ENCODE data around the gene TRIM44.

Gene TRIM44

DNA sequence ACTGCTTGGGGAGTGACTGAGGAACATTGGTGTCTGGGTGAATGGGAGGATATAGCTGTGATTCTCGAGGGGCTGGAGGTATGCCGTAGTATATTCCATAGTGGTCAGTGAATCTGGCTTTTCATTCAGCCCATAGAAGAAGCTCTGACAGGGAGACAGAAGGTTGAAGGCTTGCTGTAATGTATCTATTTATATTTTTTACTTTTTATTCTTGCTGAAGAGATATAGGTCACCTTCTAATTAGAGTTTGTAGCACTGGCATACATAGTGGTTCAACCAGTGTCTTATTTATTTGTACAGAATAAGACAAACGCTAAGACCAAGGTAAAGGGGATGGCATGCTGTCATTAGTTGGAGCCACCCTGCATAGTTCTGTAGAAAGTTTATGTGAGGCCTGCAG is 10.0 kb downstream of the TRIM44 start:
- Histone ChIP-seq H3K9me3 (ENCODE audit: control insufficient read depth, insufficient read depth, low read length) (no peaks in the 10 kb centered on the region), H3K9ac (ENCODE audit: low read depth, low read length) (no peak overlapping the region), H3K4me1 (ENCODE audit: control insufficient read depth, insufficient read depth, low read length) (0 out of 2 replicates have a peak, but pooled peaks cover 5% of the 10 kb centered on the region), H3K27ac (ENCODE audit: low read depth, low read length) (no peak overlapping the region), H3K4me3 (ENCODE audit: low read depth, low read length) (no peak overlapping the region), H3K27me3 (ENCODE audit: control insufficient read depth, insufficient read depth, low read length) (no peaks in the 10 kb centered on the region), H3K36me3 (ENCODE audit: control insufficient read depth, insufficient read depth, low read length) (no peaks in the 10 kb centered on the region)

DNA sequence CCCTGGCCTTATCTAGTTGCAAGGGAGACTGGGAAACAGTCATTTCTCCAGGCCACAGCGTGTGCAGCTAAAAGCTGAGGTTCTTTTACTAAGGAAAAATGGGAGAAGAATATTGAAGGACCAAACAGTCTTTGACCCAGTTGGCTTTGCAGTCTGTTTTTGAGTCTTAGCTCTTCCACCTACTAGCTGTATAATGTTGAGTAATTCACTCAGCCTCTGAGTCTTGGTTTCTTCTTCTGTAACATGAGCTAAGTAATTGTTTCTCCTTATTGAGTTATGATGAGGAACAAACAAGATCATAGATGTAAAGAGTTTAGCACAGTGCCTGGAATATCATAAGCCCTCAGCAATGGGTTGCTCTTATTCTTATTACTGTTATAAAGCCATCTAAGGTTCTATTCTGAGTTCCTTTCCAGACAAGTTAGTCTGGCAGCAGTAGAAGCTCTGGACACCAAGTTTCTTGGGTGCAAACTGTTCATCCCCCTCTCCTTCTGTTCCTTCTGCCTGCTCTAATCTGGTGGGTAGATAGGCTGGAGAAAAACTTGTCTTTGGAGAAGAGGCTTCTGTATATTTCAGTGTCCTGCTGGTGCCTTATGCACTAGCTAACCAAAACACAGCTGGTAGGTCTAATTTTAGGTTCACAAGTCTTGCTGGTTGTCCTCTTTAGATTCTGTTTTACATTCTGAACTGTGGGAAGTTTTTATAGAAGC is 13.5 kb downstream of the TRIM44 start:
- H3K36me3 ChIP-seq (ENCODE audit: control insufficient read depth, insufficient read depth, low read length): no peaks in the 10 kb centered on the region
- H3K27me3 ChIP-seq (ENCODE audit: control insufficient read depth, insufficient read depth, low read length): no peaks in the 10 kb centered on the region
- no peak overlapping the region for H3K27ac ChIP-seq (ENCODE audit: low read depth, low read length)
- H3K4me3 ChIP-seq (ENCODE audit: low read depth, low read length): no peak overlapping the region
- H3K9me3 ChIP-seq (ENCODE audit: control insufficient read depth, insufficient read depth, low read length): no peaks in the 10 kb centered on the region
- 0 out of 2 replicates have a peak, but pooled peaks cover 5% of the 10 kb centered on the region for H3K4me1 ChIP-seq (ENCODE audit: control insufficient read depth, insufficient read depth, low read length)
- H3K9ac ChIP-seq (ENCODE audit: low read depth, low read length): no peak overlapping the region

DNA sequence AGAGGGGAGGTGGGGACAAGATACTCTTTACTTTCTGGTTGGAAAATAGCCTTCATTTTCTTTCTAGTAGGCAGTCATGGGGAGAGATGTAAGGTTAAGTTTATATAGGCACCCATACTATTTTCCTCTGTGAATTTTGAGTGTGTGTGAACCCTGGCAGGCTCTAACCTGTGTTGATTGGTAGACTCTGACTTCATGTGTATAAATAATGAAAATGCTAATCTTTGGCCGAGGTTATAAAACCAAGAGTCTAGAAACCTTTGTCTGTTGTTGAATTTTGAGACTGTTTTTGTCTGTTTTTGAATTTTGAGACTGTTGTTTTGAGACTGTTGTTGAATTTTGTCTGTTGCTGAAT is 14.0 kb downstream of the TRIM44 start:
- Histone ChIP-seq H3K9me3 (ENCODE audit: control insufficient read depth, insufficient read depth, low read length) (no peaks in the 10 kb centered on the region), H3K27me3 (ENCODE audit: control insufficient read depth, insufficient read depth, low read length) (no peaks in the 10 kb centered on the region), H3K9ac (ENCODE audit: low read depth, low read length) (no peak overlapping the region), H3K27ac (ENCODE audit: low read depth, low read length) (no peak overlapping the region), H3K4me1 (ENCODE audit: control insufficient read depth, insufficient read depth, low read length) (0 out of 2 replicates have a peak, but pooled peaks cover 5% of the 10 kb centered on the region), H3K36me3 (ENCODE audit: control insufficient read depth, insufficient read depth, low read length) (no peaks in the 10 kb centered on the region), H3K4me3 (ENCODE audit: low read depth, low read length) (no peak overlapping the region)

DNA sequence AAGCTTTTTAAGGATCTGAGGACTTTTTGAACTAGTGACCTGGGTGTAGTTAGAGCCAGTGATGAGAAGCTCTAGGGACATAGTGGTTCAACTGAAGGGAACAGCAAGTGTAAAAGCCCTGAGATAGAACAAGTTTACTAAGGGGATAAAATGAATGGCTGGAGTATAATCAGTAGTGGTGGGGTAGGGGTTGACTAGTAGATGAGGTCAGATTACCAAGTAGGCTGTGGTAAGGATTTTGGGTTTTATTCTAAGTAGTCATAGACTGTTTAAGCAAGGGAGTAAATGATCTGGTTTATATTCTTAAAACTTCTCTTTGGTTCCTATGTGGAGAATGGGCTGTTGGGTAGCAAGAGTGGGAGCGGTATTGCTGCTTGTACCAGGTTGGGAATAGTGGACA is 15.3 kb downstream of the TRIM44 start:
- H3K27ac ChIP-seq (ENCODE audit: low read depth, low read length): no peak overlapping the region
- 0 out of 2 replicates have a peak, but pooled peaks cover 8% of the 10 kb centered on the region for H3K4me1 ChIP-seq (ENCODE audit: control insufficient read depth, insufficient read depth, low read length)
- H3K36me3 ChIP-seq (ENCODE audit: control insufficient read depth, insufficient read depth, low read length): no peaks in the 10 kb centered on the region
- H3K4me3 ChIP-seq (ENCODE audit: low read depth, low read length): no peak overlapping the region
- H3K9me3 ChIP-seq (ENCODE audit: control insufficient read depth, insufficient read depth, low read length): no peaks in the 10 kb centered on the region
- no peak overlapping the region for H3K9ac ChIP-seq (ENCODE audit: low read depth, low read length)
- H3K27me3 ChIP-seq (ENCODE audit: control insufficient read depth, insufficient read depth, low read length): no peaks in the 10 kb centered on the region

DNA sequence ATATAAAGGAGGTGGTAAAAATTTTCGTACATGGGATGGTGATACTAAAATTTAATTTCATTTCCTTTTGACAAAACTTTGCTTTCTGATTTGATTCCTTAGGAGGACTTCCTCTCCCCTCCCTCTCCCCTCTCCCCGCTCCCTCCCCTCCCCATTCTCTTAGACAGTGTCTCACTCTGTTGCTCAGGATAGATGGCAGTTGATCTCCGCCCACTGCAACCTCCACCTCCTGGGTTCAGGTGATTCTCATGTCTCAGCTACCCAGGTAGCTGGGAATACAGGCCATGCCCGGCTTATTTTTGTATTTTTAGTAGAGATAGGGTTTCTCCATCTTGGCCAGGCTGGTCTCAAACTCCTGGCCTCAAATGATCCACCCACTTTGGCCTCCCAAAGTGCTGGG is 15.9 kb downstream of the TRIM44 start:
- Histone ChIP-seq H3K4me1 (ENCODE audit: control insufficient read depth, insufficient read depth, low read length) (0 out of 2 replicates have a peak, but pooled peaks cover 10% of the 10 kb centered on the region), H3K27ac (ENCODE audit: low read depth, low read length) (no peak overlapping the region)

DNA sequence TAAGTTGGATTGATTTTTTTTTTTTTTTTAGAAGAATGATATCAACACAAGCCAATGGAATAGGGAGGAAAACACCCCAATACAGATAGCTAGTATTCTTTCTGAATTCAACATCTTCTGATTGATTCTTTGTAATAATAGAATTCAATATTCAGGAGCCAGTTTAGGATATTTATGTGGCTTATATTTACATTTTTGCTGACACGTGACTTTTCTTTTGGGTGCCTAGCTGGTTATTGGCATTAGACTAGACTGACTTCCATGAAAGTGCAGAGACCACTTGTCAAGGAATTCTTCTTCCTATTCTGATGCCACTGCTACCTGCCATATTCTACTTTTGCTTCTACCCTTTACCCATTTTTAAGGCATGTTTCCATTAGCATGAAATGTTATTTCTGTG is 16.4 kb downstream of the TRIM44 start:
- no peaks in the 10 kb centered on the region for H3K27me3 ChIP-seq (ENCODE audit: control insufficient read depth, insufficient read depth, low read length)
- H3K9me3 ChIP-seq (ENCODE audit: control insufficient read depth, insufficient read depth, low read length): no peaks in the 10 kb centered on the region
- 0 out of 2 replicates have a peak, but pooled peaks cover 10% of the 10 kb centered on the region for H3K4me1 ChIP-seq (ENCODE audit: control insufficient read depth, insufficient read depth, low read length)
- no peak overlapping the region for H3K27ac ChIP-seq (ENCODE audit: low read depth, low read length)
- H3K4me3 ChIP-seq (ENCODE audit: low read depth, low read length): no peak overlapping the region
- H3K9ac ChIP-seq (ENCODE audit: low read depth, low read length): no peak overlapping the region
- no peaks in the 10 kb centered on the region for H3K36me3 ChIP-seq (ENCODE audit: control insufficient read depth, insufficient read depth, low read length)

More for the DNA sequence above, 15.9 kb downstream of the TRIM44 start:
- H3K9me3 ChIP-seq (ENCODE audit: control insufficient read depth, insufficient read depth, low read length): no peaks in the 10 kb centered on the region
- no peak overlapping the region for H3K4me3 ChIP-seq (ENCODE audit: low read depth, low read length)
- H3K27me3 ChIP-seq (ENCODE audit: control insufficient read depth, insufficient read depth, low read length): no peaks in the 10 kb centered on the region
- no peaks in the 10 kb centered on the region for H3K36me3 ChIP-seq (ENCODE audit: control insufficient read depth, insufficient read depth, low read length)
- no peak overlapping the region for H3K9ac ChIP-seq (ENCODE audit: low read depth, low read length)

DNA sequence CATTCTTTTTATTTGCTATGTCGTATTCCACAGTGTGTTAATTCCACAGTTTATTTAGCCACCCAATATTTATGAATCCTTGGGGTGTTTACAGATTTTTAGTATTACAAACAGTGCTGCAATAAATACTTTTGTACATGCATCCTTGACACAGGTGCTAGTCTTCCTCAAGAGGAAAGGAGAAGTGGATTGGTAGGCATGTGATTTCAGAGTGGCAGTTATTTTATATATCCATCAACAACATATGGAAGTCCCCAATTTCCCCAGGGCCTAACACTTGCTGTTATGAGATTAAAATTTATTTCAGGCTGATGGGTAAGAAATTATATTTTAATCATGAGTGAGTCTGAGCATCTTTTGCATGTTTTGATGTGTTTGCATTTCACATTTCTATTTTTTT is 17.9 kb downstream of the TRIM44 start:
- Histone ChIP-seq H3K9ac (ENCODE audit: low read depth, low read length) (no peak overlapping the region), H3K27ac (ENCODE audit: low read depth, low read length) (no peak overlapping the region), H3K27me3 (ENCODE audit: control insufficient read depth, insufficient read depth, low read length) (no peaks in the 10 kb centered on the region), H3K36me3 (ENCODE audit: control insufficient read depth, insufficient read depth, low read length) (peaks cover 3% of the 10 kb centered on the region; the same call in 1 of the 2 replicates), H3K4me3 (ENCODE audit: low read depth, low read length) (no peak overlapping the region), H3K9me3 (ENCODE audit: control insufficient read depth, insufficient read depth, low read length) (no peaks in the 10 kb centered on the region), H3K4me1 (ENCODE audit: control insufficient read depth, insufficient read depth, low read length) (0 out of 2 replicates have a peak, but pooled peaks cover 10% of the 10 kb centered on the region)

DNA sequence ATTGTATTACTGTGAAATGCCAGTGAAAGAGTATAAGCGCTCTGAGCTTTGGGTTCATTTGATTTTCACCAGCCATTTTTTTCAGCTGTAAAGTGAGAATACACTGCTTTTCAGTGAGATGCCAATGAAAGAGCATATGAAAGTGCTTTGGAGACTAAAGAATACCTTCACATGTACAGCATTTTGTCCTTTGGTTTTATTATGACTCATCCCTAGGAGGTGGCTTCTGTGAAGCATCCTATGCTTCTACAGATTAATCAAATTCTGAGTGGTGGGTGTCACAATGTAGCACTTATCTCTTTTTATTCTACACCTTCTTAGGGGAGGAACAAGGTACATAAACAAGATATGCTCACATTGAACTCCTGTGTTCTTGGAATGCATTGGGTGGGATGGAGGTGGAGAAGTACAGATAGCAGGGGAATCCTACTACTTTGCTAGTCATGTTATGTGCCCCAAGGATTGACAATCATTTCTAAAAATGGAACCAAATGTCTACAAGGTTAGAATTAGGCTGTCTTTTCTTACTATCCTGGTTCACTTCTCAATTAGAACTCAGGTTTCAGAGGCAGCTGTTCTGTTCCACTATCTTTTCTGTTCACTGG is 18.7 kb downstream of the TRIM44 start:
- no peak overlapping the region for H3K9ac ChIP-seq (ENCODE audit: low read depth, low read length)
- 0 out of 2 replicates have a peak, but pooled peaks cover 10% of the 10 kb centered on the region for H3K4me1 ChIP-seq (ENCODE audit: control insufficient read depth, insufficient read depth, low read length)
- no peak overlapping the region for H3K27ac ChIP-seq (ENCODE audit: low read depth, low read length)
- H3K9me3 ChIP-seq (ENCODE audit: control insufficient read depth, insufficient read depth, low read length): no peaks in the 10 kb centered on the region
- no peak overlapping the region for H3K4me3 ChIP-seq (ENCODE audit: low read depth, low read length)
- peaks cover 3% of the 10 kb centered on the region; the same call in 1 of the 2 replicates for H3K36me3 ChIP-seq (ENCODE audit: control insufficient read depth, insufficient read depth, low read length)
- no peaks in the 10 kb centered on the region for H3K27me3 ChIP-seq (ENCODE audit: control insufficient read depth, insufficient read depth, low read length)

DNA sequence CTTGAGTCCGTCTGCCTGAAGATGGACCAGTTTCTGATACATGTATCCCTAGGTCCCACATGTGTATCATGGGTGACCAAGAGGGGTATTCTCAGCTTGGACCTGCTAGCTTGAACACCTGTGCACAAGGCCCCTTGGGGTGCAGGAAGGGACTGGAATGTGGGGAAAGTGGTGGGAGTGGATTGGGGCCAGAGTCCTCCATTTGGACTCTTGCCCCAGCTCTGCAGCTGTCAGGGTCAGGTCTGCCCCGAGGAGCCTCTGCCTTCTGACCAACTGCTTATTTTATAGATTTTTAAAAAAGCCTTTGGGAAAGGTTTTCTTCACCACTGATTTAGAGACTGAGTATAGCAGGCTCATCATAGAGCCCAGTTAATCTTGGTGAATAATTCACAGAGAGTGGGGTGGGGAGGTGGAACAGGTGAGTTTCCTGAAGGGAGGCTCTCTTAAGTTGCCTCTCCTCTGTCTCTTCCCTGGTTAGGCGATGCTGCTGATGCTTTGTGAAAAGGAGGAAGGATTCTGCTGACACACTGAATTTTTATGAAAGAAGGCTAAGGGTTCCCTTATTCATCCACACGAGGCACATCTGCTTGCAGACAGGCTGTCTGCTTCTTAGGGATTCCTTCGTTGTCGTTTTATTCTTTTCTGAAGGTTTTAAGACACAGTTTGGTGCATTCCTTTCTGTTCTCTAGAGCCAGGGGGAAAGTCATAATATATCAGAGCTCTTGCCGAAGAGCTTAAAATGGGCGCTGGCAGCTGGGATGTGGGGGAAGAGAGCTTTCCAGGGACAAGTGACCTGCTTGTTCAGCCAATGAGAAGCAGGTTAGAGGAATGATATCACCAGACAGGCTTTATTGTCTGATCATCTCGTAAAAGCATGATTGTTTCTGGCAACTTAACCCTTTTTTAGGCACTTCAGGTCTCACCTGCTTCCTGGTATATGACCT is 19.9 kb downstream of the TRIM44 start:
- Histone ChIP-seq H3K9ac (ENCODE audit: low read depth, low read length) (no peak overlapping the region), H3K4me1 (ENCODE audit: control insufficient read depth, insufficient read depth, low read length) (0 out of 2 replicates have a peak, but pooled peaks cover 10% of the 10 kb centered on the region), H3K4me3 (ENCODE audit: low read depth, low read length) (no peak overlapping the region), H3K27me3 (ENCODE audit: control insufficient read depth, insufficient read depth, low read length) (no peaks in the 10 kb centered on the region), H3K27ac (ENCODE audit: low read depth, low read length) (no peak overlapping the region), H3K36me3 (ENCODE audit: control insufficient read depth, insufficient read depth, low read length) (peaks cover 13% of the 10 kb centered on the region; the same call in 1 of the 2 replicates), H3K9me3 (ENCODE audit: control insufficient read depth, insufficient read depth, low read length) (no peaks in the 10 kb centered on the region)

DNA sequence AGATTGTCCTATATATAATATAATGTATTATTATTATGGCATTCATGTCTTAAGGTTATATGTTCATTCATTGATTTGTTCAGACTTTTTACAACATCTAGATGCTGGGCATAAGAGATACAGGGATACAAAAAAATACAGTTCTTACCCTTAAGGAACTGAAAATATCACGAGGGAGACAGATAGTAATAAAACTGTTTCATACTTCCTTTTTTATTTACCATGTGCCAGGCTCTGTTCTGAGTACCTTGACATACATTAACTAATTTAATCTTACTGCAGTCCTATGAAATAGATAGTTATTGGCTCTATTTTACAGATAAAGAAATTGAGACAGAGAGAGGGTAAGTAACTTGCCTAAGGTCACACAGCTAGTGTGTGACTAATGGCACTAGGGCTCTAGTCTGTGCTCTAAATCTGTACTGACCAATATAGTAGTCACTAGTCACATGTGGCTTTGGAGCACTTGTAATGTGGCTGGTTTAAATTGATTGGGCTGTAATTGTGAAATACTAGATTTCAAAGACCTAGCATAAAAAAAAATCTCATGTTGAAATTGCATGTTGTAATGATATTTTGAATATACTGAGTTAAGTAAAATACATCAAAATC is 21.3 kb downstream of the TRIM44 start:
- H3K9me3 ChIP-seq (ENCODE audit: control insufficient read depth, insufficient read depth, low read length): no peaks in the 10 kb centered on the region
- no peak overlapping the region for H3K27ac ChIP-seq (ENCODE audit: low read depth, low read length)
- H3K4me3 ChIP-seq (ENCODE audit: low read depth, low read length): no peak overlapping the region
- no peak overlapping the region for H3K9ac ChIP-seq (ENCODE audit: low read depth, low read length)
- peaks cover 15% of the 10 kb centered on the region; the same call in 1 of the 2 replicates for H3K36me3 ChIP-seq (ENCODE audit: control insufficient read depth, insufficient read depth, low read length)
- 0 out of 2 replicates have a peak, but pooled peaks cover 10% of the 10 kb centered on the region for H3K4me1 ChIP-seq (ENCODE audit: control insufficient read depth, insufficient read depth, low read length)
- H3K27me3 ChIP-seq (ENCODE audit: control insufficient read depth, insufficient read depth, low read length): no peaks in the 10 kb centered on the region

All from HUES48 (cell line).